Osteoblast (primary cell): Measurements from ENCODE around the gene STARD7. TPM values are rescaled to one million over a fixed set of nuclear protein-coding genes. Genes with fewer than 3 reads are reported as not detected.
A peak's percentile ranks its signal among the peaks of the same experiment; 100 is the strongest.

ENCODE experiments used
- DNase-seq: peaks from one replicate; pipeline ENCODE4 v3.0.0; 2011; ENCODE audit warnings: low spot score, mixed read lengths; ENCODE audit not compliant: insufficient read length; ENCODE audit errors: missing footprints
- H2AFZ ChIP-seq: 2 replicates; pipeline ENCODE4 v1.6.0; 2011; ENCODE audit warnings: mild to moderate bottlenecking, low read length
- H3K27ac ChIP-seq: 2 replicates; pipeline ENCODE4 v1.5.1; 2011; ENCODE audit warnings: mild to moderate bottlenecking, low read depth, low read length, moderate library complexity
- H3K27me3 ChIP-seq: 2 replicates; pipeline ENCODE4 v1.6.0; 2012; ENCODE audit warnings: mild to moderate bottlenecking, control low read depth, inconsistent platforms, low read length, moderate library complexity; ENCODE audit not compliant: insufficient read depth
- H3K36me3 ChIP-seq: 2 replicates; pipeline ENCODE4 v1.5.1; 2011; ENCODE audit warnings: mild to moderate bottlenecking, low read length, control low read depth, moderate library complexity; ENCODE audit not compliant: insufficient read depth
- H3K4me1 ChIP-seq: 2 replicates; pipeline ENCODE4 v1.5.1; 2011; ENCODE audit warnings: mild to moderate bottlenecking, low read length, control low read depth, moderate library complexity; ENCODE audit not compliant: insufficient read depth
- H3K4me2 ChIP-seq: 2 replicates; pipeline ENCODE4 v1.6.0; 2011; ENCODE audit warnings: mild to moderate bottlenecking, low read length; ENCODE audit not compliant: insufficient read depth
- H3K4me3 ChIP-seq: fragments of 200-600 bp; sonication (generic); 3 replicates; pipeline ENCODE4 v1.5.1; 2012; ENCODE audit warnings: mild to moderate bottlenecking, low read length, inconsistent platforms; ENCODE audit not compliant: insufficient read depth
- H3K79me2 ChIP-seq: 2 replicates; pipeline ENCODE4 v1.6.0; 2012; ENCODE audit warnings: mild to moderate bottlenecking, low read length, control low read depth, inconsistent platforms; ENCODE audit not compliant: insufficient read depth
- H3K9me3 ChIP-seq: 2 replicates; pipeline ENCODE4 v1.5.1; 2011; ENCODE audit warnings: low read depth, low read length, control low read depth
- H4K20me1 ChIP-seq: 2 replicates; pipeline ENCODE4 v1.6.0; 2012; ENCODE audit warnings: mild to moderate bottlenecking, low read length, control low read depth; ENCODE audit not compliant: insufficient read depth
- total RNA-seq: library from RNA; depleted of rRNA; stranded (reverse); fragments of >200 nt; gene quantifications from 2 replicates; pipeline ENCODE4 v1.2.3, GENCODE V29; 2012
- TF ChIP-seq, protein P1 (sequence below): IDR thresholded peaks from 2 replicates; pipeline ENCODE4 v1.5.1; 2011; ENCODE audit warnings: mild to moderate bottlenecking, low read depth, low read length, moderate library complexity; ENCODE audit errors: extremely low read depth

The STARD7 gene
- total RNA-seq, 1 donor = 163 TPM

DNA sequence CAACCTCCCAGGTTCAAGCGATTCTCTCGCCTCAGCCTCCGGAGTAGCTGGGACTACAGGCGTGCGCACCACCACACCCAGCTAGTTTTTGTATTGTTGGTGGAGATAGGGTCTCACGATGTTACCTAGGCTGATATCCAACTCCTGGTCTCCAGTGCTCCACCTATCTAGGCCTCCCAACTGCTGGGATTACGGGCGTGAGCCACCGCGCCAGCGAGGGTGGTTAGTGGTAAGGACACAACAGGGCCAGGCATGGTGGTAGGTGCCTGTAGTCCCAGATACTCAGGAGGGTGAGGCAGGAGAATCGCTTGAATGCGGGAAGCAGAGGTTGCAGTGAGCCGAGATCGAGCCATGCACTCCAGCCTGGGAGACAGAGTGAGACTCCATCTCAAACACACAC is 36.8 kb downstream of the STARD7 start:
- TF ChIP-seq, protein P1, sequence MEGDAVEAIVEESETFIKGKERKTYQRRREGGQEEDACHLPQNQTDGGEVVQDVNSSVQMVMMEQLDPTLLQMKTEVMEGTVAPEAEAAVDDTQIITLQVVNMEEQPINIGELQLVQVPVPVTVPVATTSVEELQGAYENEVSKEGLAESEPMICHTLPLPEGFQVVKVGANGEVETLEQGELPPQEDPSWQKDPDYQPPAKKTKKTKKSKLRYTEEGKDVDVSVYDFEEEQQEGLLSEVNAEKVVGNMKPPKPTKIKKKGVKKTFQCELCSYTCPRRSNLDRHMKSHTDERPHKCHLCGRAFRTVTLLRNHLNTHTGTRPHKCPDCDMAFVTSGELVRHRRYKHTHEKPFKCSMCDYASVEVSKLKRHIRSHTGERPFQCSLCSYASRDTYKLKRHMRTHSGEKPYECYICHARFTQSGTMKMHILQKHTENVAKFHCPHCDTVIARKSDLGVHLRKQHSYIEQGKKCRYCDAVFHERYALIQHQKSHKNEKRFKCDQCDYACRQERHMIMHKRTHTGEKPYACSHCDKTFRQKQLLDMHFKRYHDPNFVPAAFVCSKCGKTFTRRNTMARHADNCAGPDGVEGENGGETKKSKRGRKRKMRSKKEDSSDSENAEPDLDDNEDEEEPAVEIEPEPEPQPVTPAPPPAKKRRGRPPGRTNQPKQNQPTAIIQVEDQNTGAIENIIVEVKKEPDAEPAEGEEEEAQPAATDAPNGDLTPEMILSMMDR = no peak

DNA sequence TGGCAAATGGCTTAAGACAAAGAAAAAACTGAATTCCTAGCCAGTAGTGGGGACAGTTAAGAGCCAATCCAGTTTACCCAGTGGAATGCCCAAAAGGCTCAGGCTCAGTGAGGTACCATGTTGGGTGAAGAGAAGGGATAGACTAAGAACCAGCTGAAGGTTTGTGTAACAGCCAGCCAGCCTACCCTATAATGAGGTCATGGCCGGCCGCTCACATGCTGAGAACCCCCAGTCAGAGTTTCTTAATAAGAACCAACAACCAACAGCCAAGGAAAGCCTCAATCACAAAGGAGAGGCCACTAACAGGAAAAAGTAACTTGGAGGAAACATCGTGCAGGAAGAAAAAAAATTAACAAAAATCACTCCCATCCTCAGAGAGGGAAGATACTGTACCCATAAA is 38.0 kb downstream of the STARD7 start:
- H3K27ac ChIP-seq = no peak overlapping the region

More for the DNA sequence above, 36.8 kb downstream of the STARD7 start:
- no peak for DNase-seq
- peaks cover 44% of the 10 kb centered on the region for H3K4me1 ChIP-seq
- H3K27me3 ChIP-seq = no peaks in the 10 kb centered on the region
- no peak overlapping the region for H3K27ac ChIP-seq
- no peaks in the 10 kb centered on the region for H3K79me2 ChIP-seq
- H3K4me3 ChIP-seq = no peak overlapping the region
- H4K20me1 ChIP-seq = no peaks in the 10 kb centered on the region
- no peak overlapping the region for H2AFZ ChIP-seq
- H3K36me3 ChIP-seq = no peaks in the 10 kb centered on the region
- H3K9me3 ChIP-seq = peaks cover 2% of the 10 kb centered on the region
- H3K4me2 ChIP-seq = no peak overlapping the region

DNA sequence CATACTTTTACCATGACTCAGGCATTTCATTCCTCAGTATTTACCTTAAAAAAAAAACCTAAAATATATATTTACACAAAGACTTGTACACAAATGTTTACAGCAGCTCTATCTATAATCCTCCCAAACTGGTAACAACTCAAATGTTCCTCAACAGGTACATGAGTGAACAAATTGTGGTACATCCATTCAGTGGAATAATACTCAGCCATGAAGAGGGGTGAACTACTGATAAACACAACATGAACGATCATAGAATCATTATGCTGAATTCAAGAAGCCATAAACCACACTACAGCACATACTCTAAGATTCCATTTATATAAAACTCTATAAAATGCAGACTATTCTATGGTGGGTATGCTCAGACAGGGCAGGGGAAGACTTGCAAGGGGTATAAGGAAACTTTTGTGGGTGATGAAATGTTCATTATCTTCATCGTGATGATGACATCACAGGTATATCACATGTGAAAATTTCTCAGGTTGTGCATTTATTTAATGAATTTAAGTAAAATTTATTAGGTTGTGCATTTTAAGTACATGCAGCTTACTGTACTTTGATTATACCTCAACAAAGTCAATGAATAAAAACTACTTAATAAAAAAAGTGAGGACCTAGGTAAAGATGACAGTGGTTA is 38.6 kb downstream of the STARD7 start:
- Histone ChIP-seq H3K9me3 (peaks cover 2% of the 10 kb centered on the region), H3K4me3 (no peak overlapping the region), H3K4me1 (peaks cover 31% of the 10 kb centered on the region), H3K4me2 (no peak overlapping the region), H3K27me3 (no peaks in the 10 kb centered on the region), H3K27ac (peak overlapping the region; percentile 74), H3K79me2 (no peaks in the 10 kb centered on the region), H3K36me3 (no peaks in the 10 kb centered on the region), H2AFZ (no peak overlapping the region), H4K20me1 (no peaks in the 10 kb centered on the region)
- TF ChIP-seq, protein P1 = no peak
- DNase-seq = no peak

More for the DNA sequence above, 38.0 kb downstream of the STARD7 start:
- no peak for DNase-seq
- TF ChIP-seq, protein P1 = no peak
- Histone ChIP-seq H3K27me3 (no peaks in the 10 kb centered on the region), H3K36me3 (no peaks in the 10 kb centered on the region), H3K4me3 (no peak overlapping the region), H2AFZ (no peak overlapping the region), H3K79me2 (no peaks in the 10 kb centered on the region), H3K4me2 (no peak overlapping the region), H3K9me3 (peaks cover 2% of the 10 kb centered on the region), H4K20me1 (no peaks in the 10 kb centered on the region), H3K4me1 (peaks cover 32% of the 10 kb centered on the region)

DNA sequence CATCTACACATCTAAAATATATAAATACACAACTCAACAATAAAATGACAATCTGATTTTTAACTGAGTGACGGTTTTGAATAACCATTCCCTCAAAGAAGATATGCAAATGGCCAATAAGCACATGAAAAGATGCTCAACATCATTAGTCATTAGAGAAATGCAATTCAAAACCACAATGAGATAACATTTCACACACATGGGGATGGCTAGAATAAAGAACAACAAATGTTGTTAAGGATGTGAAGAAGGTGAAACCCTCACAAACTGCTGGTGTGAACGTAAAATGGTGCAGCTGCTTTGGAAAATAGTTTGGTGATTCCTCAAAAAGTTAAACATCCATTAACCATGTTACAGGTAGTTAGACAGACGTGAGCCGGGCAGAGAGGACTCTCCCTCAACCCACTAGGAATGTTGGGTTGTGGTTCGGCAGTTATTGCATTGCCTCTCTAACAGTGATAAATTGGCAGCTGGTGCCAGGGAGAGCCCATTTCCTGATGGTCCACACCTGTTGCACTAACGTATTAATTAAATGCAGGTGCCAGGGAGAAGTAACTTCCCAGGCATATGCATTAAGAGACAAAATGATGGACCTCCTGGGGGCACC is 41.1 kb downstream of the STARD7 start:
- Histone ChIP-seq H3K4me2 (no peak overlapping the region), H3K27me3 (no peaks in the 10 kb centered on the region), H2AFZ (no peak overlapping the region), H3K36me3 (no peaks in the 10 kb centered on the region), H3K9me3 (peaks cover 2% of the 10 kb centered on the region), H3K4me3 (no peak overlapping the region), H3K4me1 (peaks cover 24% of the 10 kb centered on the region), H3K79me2 (no peaks in the 10 kb centered on the region), H4K20me1 (no peaks in the 10 kb centered on the region), H3K27ac (no peak overlapping the region)
- TF ChIP-seq, protein P1 = no peak
- DNase-seq = peak; percentile 43
